ENCODE data around the gene MRPS7.
A peak's percentile ranks its signal among the peaks of the same experiment; 100 is the strongest.
"Not testable (repeated sequence)": the region's sequence is repeated elsewhere in the genome, so short reads cannot be mapped to it uniquely, and the experiment has no call there.

The MRPS7 gene

DNA sequence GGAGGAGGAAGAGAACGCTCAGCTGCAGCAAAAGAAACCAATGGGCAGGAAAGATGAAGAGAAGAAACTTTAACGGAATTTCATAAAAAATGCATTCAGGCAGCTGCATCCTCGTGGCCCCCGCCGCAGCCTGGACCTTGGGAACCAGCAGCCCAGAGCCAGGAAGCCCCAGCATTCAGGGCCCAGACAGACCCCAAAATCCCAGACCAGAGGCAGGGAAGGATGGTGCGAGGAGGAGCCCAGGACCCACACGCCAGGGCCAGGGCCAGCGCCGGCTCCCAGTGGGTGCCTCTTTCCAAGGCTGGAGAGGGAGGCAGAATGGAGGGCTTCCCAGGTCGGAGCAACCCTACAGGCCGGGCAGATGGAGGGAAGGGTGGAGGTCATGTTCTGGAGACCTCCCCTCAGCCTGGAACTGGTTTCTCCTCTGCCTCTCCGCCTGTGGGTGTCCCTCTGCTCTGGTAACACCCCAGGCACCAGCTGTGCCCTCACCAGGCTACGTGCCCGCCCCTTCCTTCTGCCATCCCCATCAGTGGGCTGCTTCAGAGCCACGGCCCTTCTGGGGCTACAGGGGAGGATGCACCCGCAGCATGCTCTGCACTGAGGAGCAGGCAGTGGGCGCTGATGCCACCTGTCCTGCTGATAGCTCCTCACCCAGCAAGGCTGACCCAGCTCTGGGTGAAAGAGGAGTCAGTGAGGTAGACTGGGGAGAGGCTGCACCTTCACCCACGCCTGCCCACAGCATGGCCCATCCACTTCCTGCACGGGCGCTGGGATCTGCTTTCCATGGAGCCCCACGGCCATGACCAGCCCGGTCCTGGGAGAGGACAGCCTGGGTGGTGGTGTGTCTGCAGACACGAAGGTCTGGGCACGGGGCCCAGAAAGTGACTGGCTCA lies 10.5 kb downstream of the MRPS7 start:
- no peak for DNase-seq

DNA sequence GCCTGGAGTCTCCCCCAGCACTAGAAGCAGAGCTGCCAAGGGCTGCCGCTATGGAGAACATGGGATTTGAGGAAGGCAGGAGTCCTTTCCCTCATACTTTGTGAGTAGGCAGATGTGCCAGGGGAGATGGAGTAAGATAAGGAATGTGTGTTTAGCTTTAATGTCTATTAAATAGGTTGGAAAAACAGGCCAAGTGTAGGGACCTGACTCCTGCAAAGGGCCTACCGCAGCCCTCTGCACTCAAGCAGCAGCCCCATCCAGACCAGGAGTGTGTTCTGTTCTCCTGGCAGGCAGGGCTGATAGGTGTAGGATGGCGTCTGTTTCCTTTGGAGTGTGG lies 11.1 kb downstream of the MRPS7 start:
- DNase-seq: no peak

- no peak for DNase-seq
Measured at GRCh38 chr17:75273977-75274708, 12.5 kb downstream of the MRPS7 start.

- no peak for DNase-seq
Measured at GRCh38 chr17:75277664-75278071, 16.0 kb downstream of the MRPS7 start.

- not testable (repeated sequence) for DNase-seq
Measured at GRCh38 chr17:75280189-75280588, 18.5 kb downstream of the MRPS7 start.

GRCh38 chr17:75285123-75285522 lies 23.4 kb downstream of the MRPS7 start:
- DNase-seq: no peak

DNA sequence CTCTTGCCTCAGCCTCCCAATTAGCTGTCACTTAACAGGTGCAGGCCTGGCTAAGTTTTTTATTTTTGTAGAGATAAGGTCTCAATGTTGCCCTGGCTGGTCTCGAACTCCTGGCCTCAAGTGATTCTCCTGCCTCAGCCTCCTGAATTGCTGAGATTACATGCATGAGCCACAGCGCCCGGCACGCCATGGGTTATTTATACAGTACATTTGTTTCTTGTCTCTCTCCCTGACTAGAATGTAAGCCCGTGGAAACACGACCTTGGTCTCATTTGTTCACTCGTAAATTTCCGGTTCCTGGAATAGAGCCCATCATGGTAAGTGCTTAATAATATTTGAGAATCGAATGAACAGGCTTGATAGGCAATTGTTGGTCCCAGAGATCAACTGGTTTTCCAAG lies 25.5 kb downstream of the MRPS7 start:
- DNase-seq: no peak

- no peak for DNase-seq
Measured at GRCh38 chr17:75288359-75288758, 26.7 kb downstream of the MRPS7 start.

GRCh38 chr17:75288770-75289114 lies 27.1 kb downstream of the MRPS7 start:
- DNase-seq: no peak

DNA sequence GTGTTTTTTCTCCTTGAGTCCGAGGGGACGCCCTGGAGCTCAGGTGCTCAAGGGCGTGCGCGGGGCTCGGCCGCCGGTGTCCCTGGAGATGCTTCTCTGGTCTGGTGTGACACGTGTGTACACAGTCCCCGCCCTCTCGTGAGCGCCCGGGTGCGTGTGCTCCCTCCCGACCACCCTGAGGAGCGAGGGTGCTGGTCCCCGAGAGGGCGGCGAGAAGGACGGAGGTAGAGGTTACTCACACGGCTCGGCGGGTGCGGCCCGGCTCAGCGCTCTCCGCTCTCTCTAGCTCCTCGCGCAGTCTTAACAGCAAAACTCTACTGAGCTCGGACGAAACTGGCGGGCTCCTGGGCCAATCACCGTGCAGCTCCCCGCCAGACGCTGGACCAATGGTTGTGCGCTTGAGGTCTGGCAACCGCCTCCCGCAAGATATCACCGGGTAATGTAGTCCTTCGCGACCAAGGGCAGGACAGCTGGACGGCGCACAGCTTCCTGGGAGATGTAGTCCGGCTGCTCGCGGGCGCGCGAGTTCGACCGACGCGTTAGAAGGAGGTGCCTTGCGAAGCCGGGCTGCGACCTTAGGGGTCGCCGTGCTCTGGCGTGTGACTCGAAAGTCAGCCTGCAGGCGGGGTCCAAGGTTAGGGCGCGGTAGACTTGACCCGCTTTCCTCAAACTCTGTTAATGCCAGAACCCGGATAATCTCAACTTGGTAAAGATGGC lies 27.6 kb downstream of the MRPS7 start, which contains the start of gene SLC25A19:
SLC25A19 (minus strand) TSS at position 319 of the 717 bp plus-strand sequence. CDS start 2,669 bp downstream, outside the sequence.
- DNase-seq: peak; percentile 96

DNA sequence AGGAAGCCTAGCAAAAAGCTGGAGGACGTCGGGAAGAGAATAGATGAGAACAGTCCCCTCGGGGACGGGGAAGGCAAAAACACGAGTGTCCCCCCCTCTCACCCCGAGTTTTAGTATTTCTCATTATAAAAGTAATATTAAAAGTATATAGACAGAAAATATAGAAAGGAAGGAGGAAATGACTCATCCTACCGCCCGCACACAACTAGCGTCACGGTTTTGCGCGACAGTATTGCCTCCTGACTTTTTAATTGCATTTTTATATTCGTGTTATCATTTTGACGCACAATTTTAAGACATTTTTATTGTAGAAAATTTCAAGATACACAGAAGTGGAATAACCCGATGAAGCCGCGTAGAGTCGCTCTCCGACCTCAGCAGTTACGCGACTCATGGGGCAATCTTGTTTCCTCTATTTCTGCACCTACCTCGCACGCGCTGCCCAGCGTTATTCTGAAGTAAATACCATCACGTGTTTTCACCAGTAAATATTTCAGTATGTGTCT lies 28.2 kb downstream of the MRPS7 start:
- no peak for DNase-seq

DNA sequence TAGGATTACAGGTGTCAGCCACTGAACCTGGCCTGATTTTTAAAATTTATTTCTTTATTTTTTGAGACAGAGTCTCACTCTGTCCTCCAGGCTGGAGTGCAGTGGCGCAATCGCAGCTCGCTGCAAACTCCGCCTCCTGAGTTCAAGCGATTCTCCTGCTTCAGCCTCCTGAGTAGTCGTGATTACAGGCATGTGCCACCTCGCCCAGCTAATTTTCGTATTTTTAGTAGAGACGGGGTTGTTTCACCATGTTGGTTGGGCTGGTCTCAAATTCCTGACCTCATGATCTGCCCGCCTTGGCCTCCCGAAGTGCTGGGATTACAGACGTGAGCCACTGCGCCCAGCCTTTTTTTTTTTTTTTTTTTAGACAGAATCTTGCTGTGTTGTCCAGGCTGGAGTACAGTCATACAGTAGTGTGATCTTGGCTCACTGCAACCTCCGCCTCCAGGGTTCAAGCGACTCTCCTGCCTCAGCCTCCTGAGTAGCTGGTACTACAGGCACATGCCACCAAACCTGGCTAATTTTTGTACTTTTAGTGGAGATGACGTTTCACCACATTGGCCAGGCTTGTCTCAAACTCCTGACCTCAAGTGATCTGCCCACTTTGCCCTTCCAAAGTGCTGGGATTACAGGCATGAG lies 31.2 kb downstream of the MRPS7 start:
- DNase-seq: not testable (repeated sequence)

GRCh38 chr17:75295201-75296158 lies 33.8 kb downstream of the MRPS7 start:
- DNase-seq: no peak

GRCh38 chr17:75300280-75300679 lies 38.6 kb downstream of the MRPS7 start:
- DNase-seq: no peak

DNA sequence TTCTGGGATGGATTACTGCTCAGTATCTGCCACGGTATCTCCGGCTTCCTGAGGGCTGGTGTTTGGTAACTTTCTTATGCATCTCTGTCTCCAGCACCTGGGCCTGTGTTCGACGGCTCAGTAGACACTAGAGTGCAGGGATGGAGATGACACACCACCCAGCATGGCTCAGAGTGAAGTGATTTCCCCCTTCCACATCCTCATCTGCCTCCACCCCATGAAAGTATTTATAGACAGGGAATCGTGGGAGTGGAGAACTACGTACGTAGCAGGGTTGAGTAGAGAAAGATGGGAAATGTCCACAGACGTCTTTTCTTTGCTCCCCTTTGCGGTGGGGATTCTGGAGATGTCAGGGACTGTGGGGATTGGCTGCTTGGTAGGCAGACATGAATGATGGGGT lies 39.4 kb downstream of the MRPS7 start:
- no peak for DNase-seq

GRCh38 chr17:75301502-75302206 lies 40.0 kb downstream of the MRPS7 start:
- DNase-seq: no peak

- DNase-seq: no peak
Measured at GRCh38 chr17:75307957-75308731, 46.5 kb downstream of the MRPS7 start.

- no peak for DNase-seq
Measured at GRCh38 chr17:75308732-75309629, 47.3 kb downstream of the MRPS7 start.

- no peak for DNase-seq
Measured at GRCh38 chr17:75313941-75314551, 52.4 kb downstream of the MRPS7 start.
